Measurements from ENCODE around the gene CA9. TPM values are rescaled to one million over a fixed set of nuclear protein-coding genes. Genes with fewer than 3 reads are reported as not detected.

CA9 gene
- total RNA-seq, 2 experiments from 2014 or later: 1.1 to 1.2 TPM

DNA sequence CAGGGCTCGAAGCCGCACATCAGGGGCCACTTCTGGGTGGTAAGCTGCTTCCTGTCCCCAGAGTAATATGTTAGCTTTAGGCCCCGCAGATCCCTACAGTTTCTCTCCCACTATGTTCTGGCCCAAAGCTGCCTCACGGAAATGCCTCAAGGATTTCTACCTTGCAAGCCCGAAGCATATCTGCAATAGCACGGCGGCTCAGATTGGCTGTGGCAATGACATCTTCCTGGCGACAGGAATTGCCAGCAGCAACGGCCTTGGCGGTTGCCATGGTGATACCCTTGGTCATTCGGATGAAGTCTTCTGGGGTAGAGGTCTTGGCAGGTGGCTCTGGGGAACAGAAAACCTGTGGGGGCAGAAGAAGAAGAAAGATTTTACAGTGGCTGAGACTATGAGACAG lies 26.3 kb downstream of the CA9 start:
- Mint-ChIP-seq H3K9me3 (no peaks in the 10 kb centered on the region), H3K27me3 (no peaks in the 10 kb centered on the region), H3K27ac (no peak overlapping the region), H3K4me1 (peaks cover 1% of the 10 kb centered on the region), H3K36me3 (ENCODE audit: low read depth) (peaks cover 46% of the 10 kb centered on the region), H3K4me3 (no peak overlapping the region)
- ChIA-PET POLR2A (no interaction called here), CTCF (no interaction called here)
- no peak for DNase-seq

DNA sequence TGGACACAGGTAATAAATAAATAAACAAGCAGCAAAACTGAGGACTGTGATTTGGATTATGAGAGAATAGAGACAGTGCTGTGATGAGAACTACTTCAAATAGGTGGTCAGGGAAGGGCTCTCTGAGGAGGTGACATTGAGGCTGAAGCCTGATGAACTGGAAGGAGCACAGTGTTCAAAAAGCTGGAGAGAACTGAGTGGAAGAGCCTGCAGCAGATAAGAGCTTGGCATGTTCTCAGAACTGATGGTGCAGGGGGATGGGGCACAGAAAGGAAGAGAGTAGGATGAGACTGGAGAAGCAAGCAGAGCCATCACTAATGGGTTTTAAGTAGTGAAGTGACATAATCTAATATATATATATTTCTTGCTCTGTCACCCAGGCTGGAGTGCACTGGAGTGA lies 27.2 kb downstream of the CA9 start:
- no peak overlapping the region for H3K27ac Mint-ChIP-seq
- peaks cover 55% of the 10 kb centered on the region for H3K36me3 Mint-ChIP-seq (ENCODE audit: low read depth)
- ChIA-PET POLR2A (interaction anchor here (0.5 kb wide), 1 partner anchor 55 kb away, joined by 5 read pairs; no protein-coding TSS in a partner anchor), CTCF (interaction anchor here (0.9 to 1.1 kb wide), 2 partner anchors 43 to 97 kb away, joined by 3 read pairs; partner anchors contain the start of genes CCDC107 and RMRP)
- no peaks in the 10 kb centered on the region for H3K9me3 Mint-ChIP-seq
- no peak overlapping the region for H3K4me3 Mint-ChIP-seq
- no peak for DNase-seq
- H3K27me3 Mint-ChIP-seq: no peaks in the 10 kb centered on the region
- peaks cover 1% of the 10 kb centered on the region for H3K4me1 Mint-ChIP-seq

DNA sequence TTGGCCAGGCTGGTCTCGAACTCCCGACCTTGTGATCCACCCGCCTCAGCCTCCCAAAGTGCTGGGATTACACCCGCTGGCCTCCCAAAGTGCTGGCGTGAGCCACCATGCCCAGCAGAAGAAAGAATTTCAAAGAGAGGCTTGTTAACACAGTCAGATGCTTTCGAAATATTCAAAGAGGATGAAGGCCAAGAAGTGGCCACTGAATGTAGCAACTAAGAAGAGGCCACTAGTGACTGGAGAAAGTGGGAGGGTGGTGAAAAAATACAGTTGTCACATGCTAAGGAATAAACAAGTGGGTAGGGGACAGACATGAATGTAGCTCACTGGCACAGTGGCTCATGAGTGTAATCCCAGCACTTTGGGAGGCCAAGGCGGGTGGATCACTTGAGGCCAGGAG lies 29.0 kb downstream of the CA9 start:
- H3K9me3 Mint-ChIP-seq: no peaks in the 10 kb centered on the region
- no peak for DNase-seq
- no peaks in the 10 kb centered on the region for H3K4me1 Mint-ChIP-seq
- CTCF ChIA-PET: interaction anchor here (1.5 kb wide), 1 partner anchor 92 kb away, joined by 4 read pairs; no protein-coding TSS in a partner anchor
- peaks cover 57% of the 10 kb centered on the region for H3K36me3 Mint-ChIP-seq (ENCODE audit: low read depth)
- no peaks in the 10 kb centered on the region for H3K27me3 Mint-ChIP-seq
- no peak overlapping the region for H3K4me3 Mint-ChIP-seq
- no peak overlapping the region for H3K27ac Mint-ChIP-seq
- POLR2A ChIA-PET: no interaction called here

DNA sequence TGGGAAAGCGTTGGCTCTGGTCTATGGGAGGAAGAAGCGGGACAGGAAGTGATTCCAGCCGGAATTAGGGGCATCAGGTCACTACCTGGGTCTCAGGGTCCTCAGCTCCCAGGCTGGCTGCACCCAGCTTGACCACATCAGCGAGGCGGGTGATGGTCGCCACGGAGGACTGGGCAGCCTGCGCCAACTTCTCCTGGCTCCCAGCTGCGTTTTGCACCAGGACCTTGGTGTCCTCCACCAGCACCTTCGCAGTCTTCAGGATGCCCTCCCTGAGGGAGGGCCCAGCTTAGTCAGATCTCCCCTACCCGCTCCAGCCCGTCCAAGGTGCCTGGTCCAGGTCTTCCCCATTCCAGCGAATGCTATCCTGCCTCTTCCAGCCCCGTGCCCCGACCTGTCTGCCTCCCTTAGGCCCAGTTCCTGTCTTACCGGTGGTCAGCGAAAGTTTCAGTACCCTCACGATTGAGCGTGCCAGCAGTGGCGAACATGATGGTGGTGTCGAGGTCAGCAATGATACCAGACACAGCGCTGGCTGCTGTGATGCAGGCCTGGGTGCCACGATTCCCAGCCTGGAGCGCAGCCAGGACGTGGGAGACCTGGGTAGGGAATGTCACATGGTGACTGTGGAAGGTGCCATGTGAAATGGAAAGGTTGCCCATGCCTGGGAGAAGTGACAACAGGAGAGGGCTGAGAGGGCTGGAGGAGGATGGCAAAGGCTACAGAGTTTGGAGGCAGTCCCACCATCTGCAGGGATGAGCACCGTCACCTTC lies 30.4 kb downstream of the CA9 start:
- Mint-ChIP-seq H3K27me3 (no peaks in the 10 kb centered on the region), H3K36me3 (ENCODE audit: low read depth) (peaks cover 66% of the 10 kb centered on the region), H3K4me3 (no peak overlapping the region), H3K27ac (no peak overlapping the region), H3K9me3 (no peaks in the 10 kb centered on the region), H3K4me1 (no peaks in the 10 kb centered on the region)
- POLR2A ChIA-PET: interaction anchor here (1.1 to 1.2 kb wide), 2 partner anchors 9 to 43 kb away, joined by 3 to 4 read pairs; no protein-coding TSS in a partner anchor
- DNase-seq: no peak
- CTCF ChIA-PET: interaction anchor here (1.5 kb wide), 1 partner anchor 93 kb away, joined by 4 read pairs; no protein-coding TSS in a partner anchor

DNA sequence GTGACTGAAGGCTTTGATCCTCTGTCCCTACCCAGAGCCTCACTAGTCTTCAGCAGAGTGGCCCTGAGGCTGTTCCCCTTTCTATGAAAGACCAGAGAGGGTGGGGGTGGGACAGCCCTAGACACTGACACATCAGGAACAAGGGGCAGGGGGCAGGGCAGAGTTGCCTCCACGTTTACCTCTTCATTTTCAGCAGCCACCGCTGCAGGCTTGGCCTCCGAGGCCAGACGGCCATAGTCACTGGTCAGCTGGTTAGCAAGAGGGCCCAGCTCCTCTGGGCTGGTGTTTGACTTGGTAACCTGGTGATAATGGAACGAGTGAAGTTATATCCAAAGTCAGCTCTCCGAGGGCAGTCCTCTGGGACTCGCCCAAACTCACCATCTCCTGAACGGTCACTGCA lies 31.6 kb downstream of the CA9 start:
- no peaks in the 10 kb centered on the region for H3K27me3 Mint-ChIP-seq
- DNase-seq: no peak
- H3K4me3 Mint-ChIP-seq: no peak overlapping the region
- ChIA-PET CTCF (interaction anchor here (3.8 kb wide), 1 partner anchor 9 kb away, joined by 23 read pairs; no protein-coding TSS in a partner anchor), POLR2A (interaction anchor here (0.6 to 4.0 kb wide), 4 partner anchors 9 to 89 kb away, joined by 3 to 10 read pairs (median 4); partner anchors contain the start of genes CREB3 and TLN1)
- no peaks in the 10 kb centered on the region for H3K4me1 Mint-ChIP-seq
- H3K27ac Mint-ChIP-seq: no peak overlapping the region
- H3K9me3 Mint-ChIP-seq: no peaks in the 10 kb centered on the region
- peaks cover 72% of the 10 kb centered on the region for H3K36me3 Mint-ChIP-seq (ENCODE audit: low read depth)

DNA sequence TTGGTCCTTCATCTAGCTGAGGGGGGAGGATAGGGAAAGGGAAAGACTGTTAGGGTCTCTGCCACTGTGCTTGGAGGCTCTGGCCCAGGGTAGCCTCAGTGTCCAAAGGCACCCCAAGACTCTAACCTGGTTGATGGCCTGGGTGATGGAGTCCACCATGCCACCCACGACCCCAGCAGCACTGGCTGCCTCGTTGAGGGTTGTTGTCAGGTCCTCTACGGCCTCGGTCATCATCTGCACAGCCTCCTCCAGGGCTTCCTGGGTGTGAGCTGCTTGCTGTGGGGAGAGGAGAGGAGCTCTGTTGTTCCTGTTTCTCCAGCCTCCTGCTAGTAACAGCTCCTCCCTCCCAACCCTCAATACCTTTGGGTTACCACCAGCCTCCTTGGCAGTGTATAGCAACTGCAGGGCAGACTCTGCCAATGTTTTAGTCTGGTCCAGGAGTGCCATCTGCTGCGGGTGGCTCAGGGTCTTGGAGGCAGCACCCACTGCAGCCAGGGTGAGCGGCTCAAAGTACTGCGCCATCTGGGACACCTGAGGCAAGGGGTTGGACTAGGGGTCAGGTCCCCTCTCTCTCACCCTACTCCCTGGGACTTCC lies 32.2 kb downstream of the CA9 start:
- ChIA-PET POLR2A (interaction anchor here (0.6 to 4.0 kb wide), 4 partner anchors 9 to 90 kb away, joined by 3 to 10 read pairs (median 4); partner anchors contain the start of genes CREB3 and TLN1), CTCF (interaction anchor here (3.8 kb wide), 1 partner anchor 10 kb away, joined by 23 read pairs; no protein-coding TSS in a partner anchor)
- no peak for DNase-seq
- Mint-ChIP-seq H3K27me3 (no peaks in the 10 kb centered on the region), H3K4me3 (no peak overlapping the region), H3K27ac (no peak overlapping the region), H3K9me3 (no peaks in the 10 kb centered on the region), H3K4me1 (no peaks in the 10 kb centered on the region), H3K36me3 (ENCODE audit: low read depth) (peaks cover 77% of the 10 kb centered on the region)

DNA sequence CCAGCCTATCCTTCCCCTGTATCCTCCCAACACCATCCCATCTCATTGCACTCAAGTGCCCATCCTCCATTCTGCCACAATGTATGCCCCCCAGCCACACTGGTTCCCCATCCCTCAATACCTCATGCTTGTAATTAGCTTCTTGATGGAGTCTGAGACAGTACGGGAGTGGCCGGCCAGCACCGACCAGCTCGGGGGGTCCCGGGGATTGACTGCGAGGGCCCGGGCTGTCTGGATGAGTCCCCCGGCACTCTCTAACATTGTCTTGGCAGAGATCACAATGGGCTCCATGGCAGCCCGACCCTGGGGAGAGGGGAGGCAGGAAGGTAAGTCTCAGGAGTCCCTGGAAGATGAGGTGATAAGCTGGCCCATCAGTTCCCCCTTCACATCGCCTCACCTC lies 33.2 kb downstream of the CA9 start:
- Mint-ChIP-seq H3K36me3 (ENCODE audit: low read depth) (peaks cover 88% of the 10 kb centered on the region), H3K9me3 (no peaks in the 10 kb centered on the region), H3K27ac (no peak overlapping the region), H3K4me3 (no peak overlapping the region), H3K27me3 (no peaks in the 10 kb centered on the region), H3K4me1 (no peaks in the 10 kb centered on the region)
- DNase-seq: no peak
- ChIA-PET POLR2A (interaction anchor here (4.0 kb wide), 1 partner anchor 25 kb away, joined by 10 read pairs; the partner anchor contains the start of genes CREB3 and TLN1), CTCF (interaction anchor here (0.8 to 3.8 kb wide), 2 partner anchors 10 to 11 kb away, joined by 3 to 23 read pairs; no protein-coding TSS in a partner anchor)

DNA sequence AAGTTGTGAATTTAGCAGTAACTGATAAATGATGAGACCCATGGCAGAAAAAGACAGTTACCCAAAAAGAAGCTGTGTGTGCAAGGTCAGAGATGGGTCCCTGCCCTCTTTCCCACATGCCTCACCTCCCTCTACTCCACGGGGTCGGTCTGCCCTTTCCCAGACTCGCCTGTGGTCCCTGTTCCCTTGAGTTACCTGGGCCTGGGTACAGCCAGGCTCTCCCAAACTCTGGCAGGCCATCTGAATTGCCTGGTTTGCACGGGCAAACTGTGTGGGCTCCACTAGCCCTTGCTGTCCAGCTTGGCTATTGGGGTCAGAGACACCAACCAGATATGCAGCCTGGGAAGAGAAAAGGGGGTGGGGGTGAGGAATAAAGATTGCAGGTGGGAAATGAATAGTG lies 34.4 kb downstream of the CA9 start:
- DNase-seq: no peak
- ChIA-PET POLR2A (interaction anchor here (4.0 kb wide), 1 partner anchor 23 kb away, joined by 10 read pairs; the partner anchor contains the start of genes CREB3 and TLN1), CTCF (interaction anchor here (3.8 kb wide), 1 partner anchor 12 kb away, joined by 23 read pairs; no protein-coding TSS in a partner anchor)
- H3K4me3 Mint-ChIP-seq: no peak overlapping the region
- no peak overlapping the region for H3K27ac Mint-ChIP-seq
- H3K36me3 Mint-ChIP-seq (ENCODE audit: low read depth): peaks cover 87% of the 10 kb centered on the region
- no peaks in the 10 kb centered on the region for H3K4me1 Mint-ChIP-seq
- H3K27me3 Mint-ChIP-seq: no peaks in the 10 kb centered on the region
- no peaks in the 10 kb centered on the region for H3K9me3 Mint-ChIP-seq

DNA sequence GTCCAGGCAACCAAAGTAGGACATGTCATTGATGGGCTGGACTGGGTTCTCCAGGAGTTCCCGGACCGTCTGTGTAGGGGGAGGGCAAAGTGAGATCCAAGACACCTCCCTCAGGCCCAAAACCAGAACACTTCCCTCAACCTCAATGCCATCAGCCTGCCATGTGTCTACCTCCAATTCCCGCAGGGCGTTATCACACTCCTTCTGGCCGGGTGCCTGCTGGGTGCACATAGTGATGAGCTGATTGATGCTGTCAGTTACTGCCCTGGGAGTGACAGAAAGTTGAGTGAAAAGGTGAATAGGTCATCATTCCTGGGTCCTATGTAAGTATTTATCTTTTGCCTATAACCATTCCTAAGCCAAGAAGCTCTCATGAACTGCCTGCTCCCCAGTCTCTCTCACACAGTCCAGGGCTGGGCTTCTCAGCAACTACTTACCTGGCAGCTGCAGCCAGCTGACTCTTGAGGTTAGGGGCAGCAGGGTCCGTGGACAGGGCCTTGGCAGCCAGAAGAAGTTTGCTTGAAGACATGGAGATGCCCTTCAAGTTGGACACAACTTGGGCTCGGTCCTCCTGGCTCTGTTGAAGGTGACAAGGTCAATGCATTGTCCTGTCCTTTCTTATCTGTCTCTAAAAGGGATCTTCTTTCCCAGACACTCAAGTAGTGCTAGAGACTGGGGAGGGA lies 37.2 kb downstream of the CA9 start:
- H3K4me1 Mint-ChIP-seq: no peaks in the 10 kb centered on the region
- peaks cover 86% of the 10 kb centered on the region for H3K36me3 Mint-ChIP-seq (ENCODE audit: low read depth)
- H3K9me3 Mint-ChIP-seq: no peaks in the 10 kb centered on the region
- POLR2A ChIA-PET: no interaction called here
- CTCF ChIA-PET: interaction anchor here (1.4 to 4.3 kb wide), 3 partner anchors 11 to 53 kb away, joined by 3 to 26 read pairs (median 5); partner anchors contain the start of genes CCDC107 and RMRP
- no peak overlapping the region for H3K4me3 Mint-ChIP-seq
- DNase-seq: no peak
- H3K27ac Mint-ChIP-seq: no peak overlapping the region
- no peaks in the 10 kb centered on the region for H3K27me3 Mint-ChIP-seq

DNA sequence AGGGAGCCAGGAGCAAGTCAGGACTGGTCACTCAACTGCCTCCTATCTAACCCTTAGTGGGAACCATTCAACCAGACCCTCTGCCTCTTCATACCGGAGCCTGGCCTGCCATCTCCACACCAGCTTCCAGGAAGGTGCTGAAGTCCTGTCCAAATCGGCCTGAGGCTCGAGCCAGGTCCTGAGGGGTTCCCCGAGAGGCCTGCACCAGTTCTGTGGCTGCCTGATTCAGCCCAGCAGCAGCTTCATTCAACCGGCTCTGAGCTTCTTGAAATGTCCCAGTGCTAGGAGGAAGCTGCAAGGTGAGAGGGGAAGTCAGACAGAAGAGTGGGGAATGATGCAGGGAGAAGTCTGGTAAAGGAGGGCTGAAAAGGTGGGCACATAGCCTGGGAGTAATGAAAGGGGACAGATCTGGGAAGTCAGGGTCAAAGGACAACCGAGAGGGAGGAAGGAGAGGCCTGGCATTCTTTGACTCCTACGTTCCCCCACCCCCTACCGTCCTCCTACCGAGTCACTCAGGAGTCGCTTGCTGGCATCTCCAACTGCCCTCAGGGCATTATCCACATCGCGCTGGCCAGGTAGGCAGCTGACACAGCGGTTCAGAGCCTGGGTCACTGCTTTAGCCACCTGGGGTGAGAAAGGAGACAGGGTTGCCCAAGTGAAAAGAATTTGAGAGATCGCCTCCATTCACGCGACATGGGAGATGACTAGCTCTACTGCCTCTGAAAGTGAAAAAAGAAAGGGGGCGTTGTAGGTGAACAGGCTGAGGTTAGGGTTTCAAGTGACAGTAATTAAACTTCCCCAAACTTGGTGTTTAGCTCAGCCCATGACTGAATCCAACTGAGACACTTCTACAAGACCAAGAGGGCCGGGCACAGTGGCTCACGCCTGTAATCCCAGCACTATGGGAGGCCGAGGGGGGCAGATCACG lies 38.0 kb downstream of the CA9 start:
- Mint-ChIP-seq H3K9me3 (no peaks in the 10 kb centered on the region), H3K4me3 (no peak overlapping the region), H3K27ac (peak overlapping the region; percentile 12), H3K36me3 (ENCODE audit: low read depth) (peaks cover 86% of the 10 kb centered on the region), H3K4me1 (no peaks in the 10 kb centered on the region), H3K27me3 (no peaks in the 10 kb centered on the region)
- DNase-seq: no peak
- POLR2A ChIA-PET: interaction anchor here (2.1 kb wide), 1 partner anchor 36 kb away, joined by 6 read pairs; the partner anchor contains the start of genes GBA2 and RGP1
- CTCF ChIA-PET: interaction anchor here (1.6 to 4.3 kb wide), 2 partner anchors 15 to 54 kb away, joined by 5 to 26 read pairs; partner anchors contain the start of genes CCDC107 and RMRP

DNA sequence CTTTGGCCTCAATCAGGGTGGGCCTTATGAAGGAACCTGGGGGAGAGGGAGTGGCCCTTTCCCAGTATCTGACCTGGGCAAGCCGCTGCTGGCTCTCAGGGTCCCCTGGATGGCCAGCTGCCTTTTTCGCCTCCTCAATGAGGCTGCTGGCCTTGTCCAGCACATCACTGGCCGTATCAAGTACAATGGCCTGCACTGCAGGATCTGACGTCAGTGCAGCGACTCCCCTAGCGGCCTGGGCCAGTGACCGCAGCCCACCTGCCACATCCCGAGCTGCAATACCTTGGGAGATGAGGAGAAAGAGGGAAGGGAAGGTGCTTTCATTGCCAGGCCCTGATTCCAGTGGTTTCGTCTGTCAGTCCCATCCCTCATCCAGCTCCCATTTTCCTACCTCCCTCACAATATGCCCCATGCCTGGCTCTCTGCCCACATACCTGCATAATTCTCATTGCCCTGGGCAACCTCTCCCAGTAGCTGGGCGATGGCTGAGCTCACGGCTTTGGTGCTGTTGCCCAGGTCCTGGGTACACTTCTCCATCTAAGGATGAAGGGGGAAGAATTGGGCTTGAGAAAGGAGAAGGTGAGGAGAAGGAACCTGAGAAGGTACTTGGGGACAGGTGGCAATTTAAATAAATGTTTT lies 39.2 kb downstream of the CA9 start:
- ChIA-PET CTCF (interaction anchor here (1.6 to 4.3 kb wide), 2 partner anchors 16 to 55 kb away, joined by 5 to 26 read pairs; partner anchors contain the start of genes CCDC107 and RMRP), POLR2A (interaction anchor here (2.1 kb wide), 1 partner anchor 35 kb away, joined by 6 read pairs; the partner anchor contains the start of genes GBA2 and RGP1)
- Mint-ChIP-seq H3K27me3 (no peaks in the 10 kb centered on the region), H3K27ac (no peak overlapping the region), H3K4me1 (no peaks in the 10 kb centered on the region), H3K9me3 (no peaks in the 10 kb centered on the region), H3K36me3 (ENCODE audit: low read depth) (peaks cover 86% of the 10 kb centered on the region), H3K4me3 (no peak overlapping the region)
- no peak for DNase-seq
